ENCODE data around the gene GAST. TPM values are rescaled to one million over a fixed set of nuclear protein-coding genes. Genes with fewer than 3 reads are reported as not detected.
"Not testable (repeated sequence)": the region's sequence is repeated elsewhere in the genome, so short reads cannot be mapped to it uniquely, and the experiment has no call there.

Gene GAST
- total and polyA plus RNA-seq, 3 experiments from 2014 or later, result not detected

- no peaks in the 10 kb centered on the region for H3K27me3 Mint-ChIP-seq
- H3K9me3 ChIP-seq (ENCODE audit: low read length), result no peaks in the 10 kb centered on the region
- no peaks in the 10 kb centered on the region for H3K9me3 Mint-ChIP-seq
- DNase-seq, result peak; percentile 79 to 88 (median 82)
- H3K27me3 ChIP-seq (ENCODE audit: insufficient read depth, low read length, poor library complexity, severe bottlenecking), result no peaks in the 10 kb centered on the region
- peak overlapping the region; percentile 91 to 100 (median 99) for H3K27ac Mint-ChIP-seq
- peak overlapping the region; percentile 78 for H3K4me3 ChIP-seq (ENCODE audit: low read length)
- H3K36me3 Mint-ChIP-seq, result no peaks in the 10 kb centered on the region
- H3K36me3 ChIP-seq (ENCODE audit: insufficient read depth, low read length), result no peaks in the 10 kb centered on the region
- ChIA-PET POLR2A (interaction anchor here (0.6 to 5.0 kb wide), 7 partner anchors 12 to 848 kb away, joined by 3 to 104 read pairs (median 5); partner anchors contain the start of gene EIF1), CTCF (interaction anchor here (0.7 to 13.9 kb wide), 17 partner anchors 9 to 1063 kb away, joined by 3 to 311 read pairs (median 4); partner anchors contain the start of genes EIF1 and KRT19)
- peaks cover 19 to 29% (median 26%) of the 10 kb centered on the region in 3 donors for H3K4me1 Mint-ChIP-seq
- peak overlapping the region; percentile 86 for H3K27ac ChIP-seq (ENCODE audit: low read depth, low read length)
- peaks cover 14% of the 10 kb centered on the region for H3K4me1 ChIP-seq (ENCODE audit: insufficient read depth, low read length)
- H3K4me3 Mint-ChIP-seq, result peak overlapping the region; percentile 87 to 95 (median 89)
Measured at GRCh38 chr17:41666708-41667279, 45.3 kb upstream of the GAST start.

DNA sequence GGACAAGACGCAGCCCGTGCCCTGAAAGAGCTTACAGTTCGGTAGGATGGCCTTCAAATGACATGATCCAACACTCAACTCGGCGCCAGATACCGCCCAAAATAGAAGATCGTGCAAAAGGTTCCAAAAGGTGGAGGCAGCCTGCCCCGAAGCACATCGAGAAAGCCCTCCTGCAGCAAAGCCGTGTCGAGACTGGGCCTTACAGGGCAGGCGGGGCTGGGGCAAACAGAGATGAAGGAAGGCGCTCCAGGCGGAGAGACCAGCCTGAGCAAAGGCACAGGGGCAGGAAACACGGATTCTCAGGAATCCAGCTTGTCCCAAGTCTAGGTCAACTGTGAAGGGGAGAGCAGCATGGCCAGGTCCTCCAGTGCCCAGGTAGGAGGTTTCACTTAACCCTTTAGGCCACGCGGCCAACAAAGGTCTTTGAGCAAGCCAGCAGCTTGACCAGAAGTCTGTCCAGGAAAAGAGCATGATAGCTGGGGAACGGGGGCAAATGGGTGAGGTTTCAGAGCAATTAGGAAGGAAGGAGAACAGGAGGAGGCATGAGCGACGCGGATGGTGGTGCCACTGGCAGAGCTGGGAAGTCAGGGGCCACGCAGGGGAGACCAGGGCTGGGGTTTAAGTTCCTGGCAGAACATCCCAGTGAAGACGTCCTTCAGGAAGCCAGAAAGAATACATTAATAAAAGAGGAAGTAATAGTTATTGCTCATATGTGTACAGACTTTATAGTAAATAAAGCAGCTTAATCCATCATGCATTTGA lies 44.7 kb upstream of the GAST start:
- peaks cover 19 to 29% (median 26%) of the 10 kb centered on the region in 3 donors for H3K4me1 Mint-ChIP-seq
- no peaks in the 10 kb centered on the region for H3K36me3 Mint-ChIP-seq
- H3K27ac Mint-ChIP-seq, result peak overlapping the region; percentile 89 to 100 (median 99)
- ChIA-PET POLR2A (interaction anchor here (0.6 to 5.0 kb wide), 4 partner anchors 11 to 38 kb away, joined by 3 to 104 read pairs (median 8); partner anchors contain the start of gene EIF1), CTCF (interaction anchor here (0.7 to 13.9 kb wide), 11 partner anchors 8 to 1064 kb away, joined by 3 to 311 read pairs (median 3); partner anchors contain the start of genes EIF1 and P3H4)
- H3K27ac ChIP-seq (ENCODE audit: low read depth, low read length), result peak overlapping the region; percentile 86
- no peak for DNase-seq
- peak overlapping the region in 6 of 7 donors; percentile 87 to 95 (median 90) for H3K4me3 Mint-ChIP-seq
- no peaks in the 10 kb centered on the region for H3K9me3 Mint-ChIP-seq
- no peak overlapping the region for H3K4me3 ChIP-seq (ENCODE audit: low read length)
- H3K36me3 ChIP-seq (ENCODE audit: insufficient read depth, low read length), result no peaks in the 10 kb centered on the region
- H3K27me3 ChIP-seq (ENCODE audit: insufficient read depth, low read length, poor library complexity, severe bottlenecking), result no peaks in the 10 kb centered on the region
- no peaks in the 10 kb centered on the region for H3K27me3 Mint-ChIP-seq
- H3K9me3 ChIP-seq (ENCODE audit: low read length), result no peaks in the 10 kb centered on the region
- H3K4me1 ChIP-seq (ENCODE audit: insufficient read depth, low read length), result peaks cover 14% of the 10 kb centered on the region

- Histone ChIP-seq H3K27ac (ENCODE audit: low read depth, low read length) (no peak overlapping the region), H3K4me1 (ENCODE audit: insufficient read depth, low read length) (peaks cover 3% of the 10 kb centered on the region), H3K36me3 (ENCODE audit: insufficient read depth, low read length) (no peaks in the 10 kb centered on the region), H3K9me3 (ENCODE audit: low read length) (no peaks in the 10 kb centered on the region), H3K4me3 (ENCODE audit: low read length) (no peak overlapping the region), H3K27me3 (ENCODE audit: insufficient read depth, low read length, poor library complexity, severe bottlenecking) (no peaks in the 10 kb centered on the region)
- Mint-ChIP-seq H3K9me3 (no peaks in the 10 kb centered on the region), H3K4me1 (peaks cover 2 to 14% (median 3%) of the 10 kb centered on the region in 3 donors), H3K36me3 (no peaks in the 10 kb centered on the region), H3K27ac (peak overlapping the region in 1 of 8 donors; percentile 54), H3K4me3 (no peak overlapping the region), H3K27me3 (no peaks in the 10 kb centered on the region)
- POLR2A ChIA-PET, result interaction anchor here (0.9 kb wide), 1 partner anchor 17 kb away, joined by 3 read pairs; no protein-coding TSS in a partner anchor
- DNase-seq, result no peak
- CTCF ChIA-PET, result interaction anchor here (2.0 to 13.9 kb wide), 2 partner anchors 9 to 22 kb away, joined by 13 to 311 read pairs; no protein-coding TSS in a partner anchor
Measured at GRCh38 chr17:41672153-41672552, 40.0 kb upstream of the GAST start.

GRCh38 chr17:41675157-41676057 lies 36.7 kb upstream of the GAST start:
- ChIA-PET POLR2A (interaction anchor here (1.3 kb wide), 1 partner anchor 14 kb away, joined by 3 read pairs; no protein-coding TSS in a partner anchor), CTCF (interaction anchor here (0.7 to 2.1 kb wide), 4 partner anchors 8 to 283 kb away, joined by 3 to 13 read pairs (median 6); no protein-coding TSS in a partner anchor)
- H3K27ac ChIP-seq (ENCODE audit: low read depth, low read length); H3K36me3 ChIP-seq (ENCODE audit: insufficient read depth, low read length); H3K27me3 ChIP-seq (ENCODE audit: insufficient read depth, low read length, poor library complexity, severe bottlenecking); H3K9me3 ChIP-seq (ENCODE audit: low read length); H3K4me3 Mint-ChIP-seq; H3K27ac Mint-ChIP-seq; H3K36me3 Mint-ChIP-seq; DNase-seq; H3K9me3 Mint-ChIP-seq; H3K4me3 ChIP-seq (ENCODE audit: low read length); H3K27me3 Mint-ChIP-seq: not testable (repeated sequence)
- peaks cover 16% of the 10 kb centered on the region for H3K4me1 ChIP-seq (ENCODE audit: insufficient read depth, low read length)
- peaks cover 20 to 35% (median 24%) of the 10 kb centered on the region in 3 donors for H3K4me1 Mint-ChIP-seq

DNA sequence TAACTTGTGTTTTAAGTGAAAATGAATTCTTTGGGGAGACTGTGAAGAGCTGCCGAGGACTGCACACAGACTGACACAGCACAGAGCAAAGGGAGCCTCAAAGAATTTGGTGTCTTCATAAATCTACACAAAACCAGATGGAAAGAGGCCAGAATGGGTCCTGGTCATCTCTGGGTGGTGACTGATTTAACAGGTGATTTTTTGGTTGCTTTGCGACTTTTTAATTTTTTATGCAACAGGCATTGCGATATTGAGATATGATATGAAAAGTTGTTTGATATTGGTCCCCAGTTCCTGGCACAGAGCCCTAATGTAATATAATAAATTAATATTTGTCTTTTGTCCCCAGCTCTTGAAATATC lies 36.1 kb upstream of the GAST start:
- peaks cover 20 to 35% (median 24%) of the 10 kb centered on the region in 3 donors for H3K4me1 Mint-ChIP-seq
- no peaks in the 10 kb centered on the region for H3K27me3 ChIP-seq (ENCODE audit: insufficient read depth, low read length, poor library complexity, severe bottlenecking)
- H3K4me1 ChIP-seq (ENCODE audit: insufficient read depth, low read length), result peaks cover 16% of the 10 kb centered on the region
- H3K9me3 ChIP-seq (ENCODE audit: low read length), result no peaks in the 10 kb centered on the region
- H3K27me3 Mint-ChIP-seq, result no peaks in the 10 kb centered on the region
- DNase-seq, result no peak
- H3K36me3 ChIP-seq (ENCODE audit: insufficient read depth, low read length), result no peaks in the 10 kb centered on the region
- no peak overlapping the region for H3K27ac ChIP-seq (ENCODE audit: low read depth, low read length)
- no peak overlapping the region for H3K4me3 ChIP-seq (ENCODE audit: low read length)
- ChIA-PET CTCF (interaction anchor here (0.8 to 2.1 kb wide), 3 partner anchors 9 to 13 kb away, joined by 3 to 13 read pairs (median 9); no protein-coding TSS in a partner anchor), POLR2A (no interaction called here)
- peak overlapping the region in 1 of 8 donors; percentile 26 for H3K27ac Mint-ChIP-seq
- H3K9me3 Mint-ChIP-seq, result no peaks in the 10 kb centered on the region
- H3K36me3 Mint-ChIP-seq, result peaks cover 0 to 2% (median 0%) of the 10 kb centered on the region in 3 donors
- H3K4me3 Mint-ChIP-seq, result no peak overlapping the region

- Mint-ChIP-seq H3K9me3 (no peaks in the 10 kb centered on the region), H3K4me1 (peaks cover 20 to 38% (median 24%) of the 10 kb centered on the region in 3 donors), H3K36me3 (peaks cover 0 to 2% (median 0%) of the 10 kb centered on the region in 3 donors), H3K27me3 (peaks cover 0 to 2% of the 10 kb centered on the region in 2 donors), H3K4me3 (peak overlapping the region; percentile 71 to 92 (median 87)), H3K27ac (peak overlapping the region; percentile 80 to 98 (median 96))
- Histone ChIP-seq H3K27me3 (ENCODE audit: insufficient read depth, low read length, poor library complexity, severe bottlenecking) (no peaks in the 10 kb centered on the region), H3K4me1 (ENCODE audit: insufficient read depth, low read length) (peaks cover 16% of the 10 kb centered on the region), H3K27ac (ENCODE audit: low read depth, low read length) (peak overlapping the region; percentile 62), H3K9me3 (ENCODE audit: low read length) (no peaks in the 10 kb centered on the region), H3K36me3 (ENCODE audit: insufficient read depth, low read length) (no peaks in the 10 kb centered on the region), H3K4me3 (ENCODE audit: low read length) (peak overlapping the region; percentile 55)
- CTCF ChIA-PET, result interaction anchor here (0.8 to 6.3 kb wide), 11 partner anchors 9 to 356 kb away, joined by 3 to 74 read pairs (median 9); partner anchors contain the start of genes EIF1 and NKIRAS2
- DNase-seq, result no peak
- POLR2A ChIA-PET, result interaction anchor here (0.6 to 5.2 kb wide), 8 partner anchors 8 to 860 kb away, joined by 3 to 178 read pairs (median 9); partner anchors contain the start of gene EIF1
Measured at GRCh38 chr17:41678411-41678906, 33.7 kb upstream of the GAST start.

Data from CD8-positive, alpha-beta memory T cell (primary cell).